GM20000 (cell line): Measurements from ENCODE around the gene PPARA.

Experiments
- DNase-seq: peaks from one replicate; pipeline ENCODE4 v3.0.0; 2012; ENCODE audit warnings: low spot score
- CTCF ChIP-seq: IDR thresholded peaks from 2 replicates; pipeline ENCODE4 v1.5.1; 2012; ENCODE audit warnings: mild to moderate bottlenecking, control low read depth; ENCODE audit errors: extremely low read depth, missing control alignments

Gene PPARA

GRCh38 chr22:46180370-46181137 lies 30.2 kb downstream of the PPARA start:
- no peak for TF ChIP-seq CTCF
- no peak for DNase-seq

- DNase-seq, result no peak
- no peak for TF ChIP-seq CTCF
Observed at GRCh38 chr22:46183733-46184132, 33.4 kb downstream of the PPARA start.

- DNase-seq, result no peak
- no peak for TF ChIP-seq CTCF
Observed at GRCh38 chr22:46185283-46185682, 35.0 kb downstream of the PPARA start.

DNA sequence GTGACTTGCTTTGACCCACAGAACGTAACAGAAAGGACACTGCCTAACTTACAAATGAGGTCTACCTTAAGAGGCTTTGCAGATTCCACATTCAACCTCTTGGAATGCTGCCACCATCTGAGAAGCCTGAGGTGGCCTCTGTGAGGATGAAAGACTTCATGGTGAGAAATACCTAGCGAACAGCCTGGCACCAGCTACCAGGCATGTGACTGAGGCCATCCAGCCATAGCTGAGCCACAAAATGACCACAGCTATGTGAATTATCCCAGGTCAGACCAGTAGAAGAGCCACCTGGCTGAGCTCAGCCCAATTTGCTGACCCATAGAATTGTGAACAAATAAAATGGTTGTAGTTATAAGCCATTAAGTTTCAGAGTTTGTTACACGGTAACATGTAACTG lies 37.5 kb downstream of the PPARA start:
- no peak for TF ChIP-seq CTCF
- DNase-seq, result no peak

DNA sequence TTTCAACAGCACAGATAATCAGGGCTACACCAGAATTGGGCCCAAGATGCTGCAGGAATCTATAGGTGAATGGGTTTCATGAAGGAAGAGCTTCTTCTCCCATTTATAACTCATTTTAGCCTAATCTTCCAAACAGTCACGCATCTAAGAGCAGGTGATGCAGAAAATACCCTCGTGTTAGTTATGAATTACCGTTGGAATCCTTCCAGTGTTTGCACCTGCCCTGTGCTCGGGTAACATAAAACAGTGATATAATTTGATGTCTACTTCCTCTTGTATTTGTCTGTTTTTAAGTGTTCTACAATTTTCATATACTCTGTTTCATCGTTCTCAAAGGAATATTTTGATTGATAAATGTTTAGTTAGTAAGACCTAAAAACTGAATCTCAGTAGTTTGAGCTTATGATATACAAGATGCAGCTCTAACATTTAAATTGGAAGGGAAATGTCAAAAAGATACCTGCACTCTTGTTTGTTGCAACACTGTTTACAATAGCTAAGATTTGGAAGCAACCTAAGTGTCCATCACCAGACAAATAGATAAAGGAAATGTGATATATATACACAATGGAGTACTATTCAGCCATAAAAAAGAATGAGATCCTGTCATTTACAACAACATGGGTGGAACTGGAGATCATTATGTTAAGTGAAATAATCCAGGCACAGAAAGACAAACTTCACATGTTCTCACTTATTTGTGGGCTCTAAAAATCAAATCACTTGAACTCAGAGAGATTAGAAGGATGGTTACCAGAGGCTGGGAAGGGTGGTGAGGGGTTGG lies 42.1 kb downstream of the PPARA start:
- no peak for DNase-seq
- TF ChIP-seq CTCF, result no peak

- no peak for DNase-seq
- TF ChIP-seq CTCF, result no peak
Observed at GRCh38 chr22:46193898-46194310, 43.6 kb downstream of the PPARA start.

- no peak for DNase-seq
- TF ChIP-seq CTCF, result no peak
Observed at GRCh38 chr22:46195487-46196165, 45.3 kb downstream of the PPARA start.
